K562 (cell line): ENCODE measurements around the gene DHX35. TPM values are rescaled to one million over a fixed set of nuclear protein-coding genes. Genes with fewer than 3 reads are reported as not detected.

Experiments used
- RFX1 ChIP-seq: fragments of 450-650 bp; IDR thresholded peaks from 2 replicates; pipeline ENCODE4 v1.6.1; 2016; ENCODE audit warnings: mild to moderate bottlenecking, moderate library complexity
- polyA plus RNA-seq, 8 experiments: library from polyadenylated mRNA; depleted of rRNA in 4 of 8; stranded (reverse) in 5 of 8; unstranded in 3 of 8; fragments of >200 nt; fragmentation: Nextera tagmentation in 2 of 8; fragmentation: Illumina TruSeq in 1 of 8; extraction: Ambion mirVana in 2 of 8; extraction: Trizol in 1 of 8; gene quantifications; 2 replicates each; pipeline versions ENCODE4 v1.2.1 to v1.2.3, GENCODE V29; 2011 to 2014; ENCODE audit warnings: inconsistent platforms in 1 of 8, missing spikeins in 1 of 8
- total RNA-seq, 7 experiments: library from RNA; depleted of rRNA in 6 of 7; stranded (reverse); fragments of >200 nt in 6 of 7; fragmentation: Illumina TruSeq in 2 of 7; extraction: Trizol in 2 of 7; gene quantifications; 2 replicates each; pipeline versions ENCODE4 v1.2.1 to v1.2.3, GENCODE V29; 2011 to 2021; ENCODE audit warnings: low replicate concordance in 1 of 7
- TF ChIP-seq, protein P1 (sequence below): fragments of 250-450 bp; sonication (Bioruptor Pico); IDR thresholded peaks from 2 replicates; pipeline ENCODE4 v1.4.0; 2020; ENCODE audit warnings: mild to moderate bottlenecking, moderate library complexity
- TF ChIP-seq, protein P2 (sequence below): fragments of 250-450 bp; sonication (Bioruptor Pico); IDR thresholded peaks from 2 replicates; pipeline ENCODE4 v1.8.0; 2022; ENCODE audit warnings: inconsistent platforms
- TF ChIP-seq, protein P3 (sequence below): fragments of 250-450 bp; sonication (Bioruptor Pico); IDR thresholded peaks from 2 replicates; pipeline ENCODE4 v1.4.0; 2020
- TF ChIP-seq, protein P4 (sequence below): fragments of 250-450 bp; sonication (Bioruptor Pico); IDR thresholded peaks from 2 replicates; pipeline ENCODE4 v1.9.0; 2021; ENCODE audit warnings: mild to moderate bottlenecking, inconsistent platforms
- TF ChIP-seq, protein P5 (sequence below): sonication (generic); formaldehyde crosslinking; IDR thresholded peaks from 2 replicates; pipeline ENCODE4 v1.8.1; 2022; ENCODE audit warnings: missing genetic modification reagents
- TF ChIP-seq, protein P6 (sequence below): sonication (generic); formaldehyde crosslinking; IDR thresholded peaks from 2 replicates; pipeline ENCODE4 v1.8.0; 2022; ENCODE audit warnings: missing genetic modification reagents, mild to moderate bottlenecking, borderline replicate concordance

DHX35 gene
- total and polyA plus RNA-seq, 9 of the 15 experiments (the other 6 are each of a cell fraction or from before 2014, with no cell fraction given) = 6.5 to 25.6 (median 16.9) TPM

DNA sequence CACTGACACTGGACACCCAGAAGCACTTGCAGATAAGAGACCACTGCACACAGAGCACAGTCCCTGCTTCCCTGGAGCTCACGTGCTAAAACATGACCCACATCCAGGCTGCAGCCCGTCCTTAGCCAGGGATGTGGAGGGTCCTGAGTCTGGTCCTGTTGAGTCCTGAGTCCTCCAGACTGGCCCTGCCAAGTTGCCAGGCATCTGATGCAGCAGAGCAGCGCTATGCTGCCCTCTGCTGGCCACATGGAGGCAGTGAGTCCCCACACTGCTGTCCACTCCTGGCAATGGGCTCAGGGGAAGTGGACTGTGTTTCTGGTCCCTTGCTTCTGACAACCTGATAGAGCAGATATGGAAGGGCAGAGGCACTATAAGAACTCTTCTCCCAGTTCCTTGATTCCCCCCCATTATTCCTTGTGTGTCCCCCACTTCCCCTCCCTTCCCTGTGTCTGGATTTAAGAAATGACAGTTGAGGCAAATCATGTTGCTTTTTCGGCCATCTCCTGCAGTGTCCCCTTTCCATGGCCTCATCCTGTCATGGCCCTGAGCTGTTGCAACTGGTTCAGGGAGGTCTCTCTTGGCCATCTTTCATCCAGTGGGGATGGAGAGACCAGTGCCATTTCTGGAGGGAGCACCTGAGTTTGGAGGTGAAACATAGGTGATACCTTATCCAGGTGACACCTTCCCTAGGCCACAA lies 86.0 kb downstream of the DHX35 start (continued):
- TF ChIP-seq, protein P1, sequence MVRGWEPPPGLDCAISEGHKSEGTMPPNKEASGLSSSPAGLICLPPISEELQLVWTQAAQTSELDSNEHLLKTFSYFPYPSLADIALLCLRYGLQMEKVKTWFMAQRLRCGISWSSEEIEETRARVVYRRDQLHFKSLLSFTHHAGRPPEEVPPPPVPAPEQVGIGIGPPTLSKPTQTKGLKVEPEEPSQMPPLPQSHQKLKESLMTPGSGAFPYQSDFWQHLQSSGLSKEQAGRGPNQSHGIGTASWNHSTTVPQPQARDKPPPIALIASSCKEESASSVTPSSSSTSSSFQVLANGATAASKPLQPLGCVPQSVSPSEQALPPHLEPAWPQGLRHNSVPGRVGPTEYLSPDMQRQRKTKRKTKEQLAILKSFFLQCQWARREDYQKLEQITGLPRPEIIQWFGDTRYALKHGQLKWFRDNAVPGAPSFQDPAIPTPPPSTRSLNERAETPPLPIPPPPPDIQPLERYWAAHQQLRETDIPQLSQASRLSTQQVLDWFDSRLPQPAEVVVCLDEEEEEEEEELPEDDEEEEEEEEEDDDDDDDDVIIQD (CRISPR knock-in tag) = no peak
- TF ChIP-seq, protein P2, sequence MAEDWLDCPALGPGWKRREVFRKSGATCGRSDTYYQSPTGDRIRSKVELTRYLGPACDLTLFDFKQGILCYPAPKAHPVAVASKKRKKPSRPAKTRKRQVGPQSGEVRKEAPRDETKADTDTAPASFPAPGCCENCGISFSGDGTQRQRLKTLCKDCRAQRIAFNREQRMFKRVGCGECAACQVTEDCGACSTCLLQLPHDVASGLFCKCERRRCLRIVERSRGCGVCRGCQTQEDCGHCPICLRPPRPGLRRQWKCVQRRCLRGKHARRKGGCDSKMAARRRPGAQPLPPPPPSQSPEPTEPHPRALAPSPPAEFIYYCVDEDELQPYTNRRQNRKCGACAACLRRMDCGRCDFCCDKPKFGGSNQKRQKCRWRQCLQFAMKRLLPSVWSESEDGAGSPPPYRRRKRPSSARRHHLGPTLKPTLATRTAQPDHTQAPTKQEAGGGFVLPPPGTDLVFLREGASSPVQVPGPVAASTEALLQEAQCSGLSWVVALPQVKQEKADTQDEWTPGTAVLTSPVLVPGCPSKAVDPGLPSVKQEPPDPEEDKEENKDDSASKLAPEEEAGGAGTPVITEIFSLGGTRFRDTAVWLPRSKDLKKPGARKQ (CRISPR knock-in tag) = no peak
- no peak for TF ChIP-seq RFX1
- TF ChIP-seq, protein P3, sequence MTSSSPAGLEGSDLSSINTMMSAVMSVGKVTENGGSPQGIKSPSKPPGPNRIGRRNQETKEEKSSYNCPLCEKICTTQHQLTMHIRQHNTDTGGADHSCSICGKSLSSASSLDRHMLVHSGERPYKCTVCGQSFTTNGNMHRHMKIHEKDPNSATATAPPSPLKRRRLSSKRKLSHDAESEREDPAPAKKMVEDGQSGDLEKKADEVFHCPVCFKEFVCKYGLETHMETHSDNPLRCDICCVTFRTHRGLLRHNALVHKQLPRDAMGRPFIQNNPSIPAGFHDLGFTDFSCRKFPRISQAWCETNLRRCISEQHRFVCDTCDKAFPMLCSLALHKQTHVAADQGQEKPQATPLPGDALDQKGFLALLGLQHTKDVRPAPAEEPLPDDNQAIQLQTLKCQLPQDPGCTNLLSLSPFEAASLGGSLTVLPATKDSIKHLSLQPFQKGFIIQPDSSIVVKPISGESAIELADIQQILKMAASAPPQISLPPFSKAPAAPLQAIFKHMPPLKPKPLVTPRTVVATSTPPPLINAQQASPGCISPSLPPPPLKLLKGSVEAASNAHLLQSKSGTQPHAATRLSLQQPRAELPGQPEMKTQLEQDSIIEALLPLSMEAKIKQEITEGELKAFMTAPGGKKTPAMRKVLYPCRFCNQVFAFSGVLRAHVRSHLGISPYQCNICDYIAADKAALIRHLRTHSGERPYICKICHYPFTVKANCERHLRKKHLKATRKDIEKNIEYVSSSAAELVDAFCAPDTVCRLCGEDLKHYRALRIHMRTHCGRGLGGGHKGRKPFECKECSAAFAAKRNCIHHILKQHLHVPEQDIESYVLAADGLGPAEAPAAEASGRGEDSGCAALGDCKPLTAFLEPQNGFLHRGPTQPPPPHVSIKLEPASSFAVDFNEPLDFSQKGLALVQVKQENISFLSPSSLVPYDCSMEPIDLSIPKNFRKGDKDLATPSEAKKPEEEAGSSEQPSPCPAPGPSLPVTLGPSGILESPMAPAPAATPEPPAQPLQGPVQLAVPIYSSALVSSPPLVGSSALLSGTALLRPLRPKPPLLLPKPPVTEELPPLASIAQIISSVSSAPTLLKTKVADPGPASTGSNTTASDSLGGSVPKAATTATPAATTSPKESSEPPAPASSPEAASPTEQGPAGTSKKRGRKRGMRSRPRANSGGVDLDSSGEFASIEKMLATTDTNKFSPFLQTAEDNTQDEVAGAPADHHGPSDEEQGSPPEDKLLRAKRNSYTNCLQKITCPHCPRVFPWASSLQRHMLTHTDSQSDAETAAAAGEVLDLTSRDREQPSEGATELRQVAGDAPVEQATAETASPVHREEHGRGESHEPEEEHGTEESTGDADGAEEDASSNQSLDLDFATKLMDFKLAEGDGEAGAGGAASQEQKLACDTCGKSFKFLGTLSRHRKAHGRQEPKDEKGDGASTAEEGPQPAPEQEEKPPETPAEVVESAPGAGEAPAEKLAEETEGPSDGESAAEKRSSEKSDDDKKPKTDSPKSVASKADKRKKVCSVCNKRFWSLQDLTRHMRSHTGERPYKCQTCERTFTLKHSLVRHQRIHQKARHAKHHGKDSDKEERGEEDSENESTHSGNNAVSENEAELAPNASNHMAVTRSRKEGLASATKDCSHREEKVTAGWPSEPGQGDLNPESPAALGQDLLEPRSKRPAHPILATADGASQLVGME (CRISPR knock-in tag) = no peak
- TF ChIP-seq, protein P4, sequence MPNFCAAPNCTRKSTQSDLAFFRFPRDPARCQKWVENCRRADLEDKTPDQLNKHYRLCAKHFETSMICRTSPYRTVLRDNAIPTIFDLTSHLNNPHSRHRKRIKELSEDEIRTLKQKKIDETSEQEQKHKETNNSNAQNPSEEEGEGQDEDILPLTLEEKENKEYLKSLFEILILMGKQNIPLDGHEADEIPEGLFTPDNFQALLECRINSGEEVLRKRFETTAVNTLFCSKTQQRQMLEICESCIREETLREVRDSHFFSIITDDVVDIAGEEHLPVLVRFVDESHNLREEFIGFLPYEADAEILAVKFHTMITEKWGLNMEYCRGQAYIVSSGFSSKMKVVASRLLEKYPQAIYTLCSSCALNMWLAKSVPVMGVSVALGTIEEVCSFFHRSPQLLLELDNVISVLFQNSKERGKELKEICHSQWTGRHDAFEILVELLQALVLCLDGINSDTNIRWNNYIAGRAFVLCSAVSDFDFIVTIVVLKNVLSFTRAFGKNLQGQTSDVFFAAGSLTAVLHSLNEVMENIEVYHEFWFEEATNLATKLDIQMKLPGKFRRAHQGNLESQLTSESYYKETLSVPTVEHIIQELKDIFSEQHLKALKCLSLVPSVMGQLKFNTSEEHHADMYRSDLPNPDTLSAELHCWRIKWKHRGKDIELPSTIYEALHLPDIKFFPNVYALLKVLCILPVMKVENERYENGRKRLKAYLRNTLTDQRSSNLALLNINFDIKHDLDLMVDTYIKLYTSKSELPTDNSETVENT (CRISPR knock-in tag) = no peak
- TF ChIP-seq, protein P5, sequence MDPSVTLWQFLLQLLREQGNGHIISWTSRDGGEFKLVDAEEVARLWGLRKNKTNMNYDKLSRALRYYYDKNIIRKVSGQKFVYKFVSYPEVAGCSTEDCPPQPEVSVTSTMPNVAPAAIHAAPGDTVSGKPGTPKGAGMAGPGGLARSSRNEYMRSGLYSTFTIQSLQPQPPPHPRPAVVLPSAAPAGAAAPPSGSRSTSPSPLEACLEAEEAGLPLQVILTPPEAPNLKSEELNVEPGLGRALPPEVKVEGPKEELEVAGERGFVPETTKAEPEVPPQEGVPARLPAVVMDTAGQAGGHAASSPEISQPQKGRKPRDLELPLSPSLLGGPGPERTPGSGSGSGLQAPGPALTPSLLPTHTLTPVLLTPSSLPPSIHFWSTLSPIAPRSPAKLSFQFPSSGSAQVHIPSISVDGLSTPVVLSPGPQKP (CRISPR knock-in tag) = no peak
- TF ChIP-seq, protein P6, sequence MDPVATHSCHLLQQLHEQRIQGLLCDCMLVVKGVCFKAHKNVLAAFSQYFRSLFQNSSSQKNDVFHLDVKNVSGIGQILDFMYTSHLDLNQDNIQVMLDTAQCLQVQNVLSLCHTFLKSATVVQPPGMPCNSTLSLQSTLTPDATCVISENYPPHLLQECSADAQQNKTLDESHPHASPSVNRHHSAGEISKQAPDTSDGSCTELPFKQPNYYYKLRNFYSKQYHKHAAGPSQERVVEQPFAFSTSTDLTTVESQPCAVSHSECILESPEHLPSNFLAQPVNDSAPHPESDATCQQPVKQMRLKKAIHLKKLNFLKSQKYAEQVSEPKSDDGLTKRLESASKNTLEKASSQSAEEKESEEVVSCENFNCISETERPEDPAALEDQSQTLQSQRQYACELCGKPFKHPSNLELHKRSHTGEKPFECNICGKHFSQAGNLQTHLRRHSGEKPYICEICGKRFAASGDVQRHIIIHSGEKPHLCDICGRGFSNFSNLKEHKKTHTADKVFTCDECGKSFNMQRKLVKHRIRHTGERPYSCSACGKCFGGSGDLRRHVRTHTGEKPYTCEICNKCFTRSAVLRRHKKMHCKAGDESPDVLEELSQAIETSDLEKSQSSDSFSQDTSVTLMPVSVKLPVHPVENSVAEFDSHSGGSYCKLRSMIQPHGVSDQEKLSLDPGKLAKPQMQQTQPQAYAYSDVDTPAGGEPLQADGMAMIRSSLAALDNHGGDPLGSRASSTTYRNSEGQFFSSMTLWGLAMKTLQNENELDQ (CRISPR knock-in tag) = no peak
